ENCODE measurements around the gene GRM8. TPM values are rescaled to one million over a fixed set of nuclear protein-coding genes. Genes with fewer than 3 reads are reported as not detected.

Gene GRM8
- total and polyA plus RNA-seq, 4 donors = 0.28 to 4.9 (median 2.8) TPM

- TF ChIP-seq FOXA2 (IDR thresholded peaks at IDR 0.05) (no peak), EGR1 (IDR thresholded peaks at IDR 0.05; ENCODE audit: low read depth in 2 of 2) (no peak), SP1 (IDR thresholded peaks at IDR 0.05) (no peak), ATF3 (IDR thresholded peaks at IDR 0.05) (no peak), HNF4G (IDR thresholded peaks at IDR 0.05) (no peak), YY1 (IDR thresholded peaks at IDR 0.05) (no peak), GABPA (IDR thresholded peaks at IDR 0.05 in 1 of 2, conservative IDR thresholded peaks at IDR 0.05 in 1 of 2) (no peak), NR2F2 (IDR thresholded peaks at IDR 0.05) (no peak), CTCF (IDR thresholded peaks at IDR 0.05; ENCODE audit: low read depth, low read length, missing input control) (no peak), RAD21 (IDR thresholded peaks at IDR 0.05) (no peak), TAF1 (conservative IDR thresholded peaks at IDR 0.05) (no peak), HNF4A (conservative IDR thresholded peaks at IDR 0.05) (no peak), RXRA (IDR thresholded peaks at IDR 0.05) (no peak), JUND (IDR thresholded peaks at IDR 0.05) (no peak), FOXA1 (IDR thresholded peaks at IDR 0.05) (no peak), MAX (IDR thresholded peaks at IDR 0.05) (no peak)
- TF ChIP-seq, protein P1, sequence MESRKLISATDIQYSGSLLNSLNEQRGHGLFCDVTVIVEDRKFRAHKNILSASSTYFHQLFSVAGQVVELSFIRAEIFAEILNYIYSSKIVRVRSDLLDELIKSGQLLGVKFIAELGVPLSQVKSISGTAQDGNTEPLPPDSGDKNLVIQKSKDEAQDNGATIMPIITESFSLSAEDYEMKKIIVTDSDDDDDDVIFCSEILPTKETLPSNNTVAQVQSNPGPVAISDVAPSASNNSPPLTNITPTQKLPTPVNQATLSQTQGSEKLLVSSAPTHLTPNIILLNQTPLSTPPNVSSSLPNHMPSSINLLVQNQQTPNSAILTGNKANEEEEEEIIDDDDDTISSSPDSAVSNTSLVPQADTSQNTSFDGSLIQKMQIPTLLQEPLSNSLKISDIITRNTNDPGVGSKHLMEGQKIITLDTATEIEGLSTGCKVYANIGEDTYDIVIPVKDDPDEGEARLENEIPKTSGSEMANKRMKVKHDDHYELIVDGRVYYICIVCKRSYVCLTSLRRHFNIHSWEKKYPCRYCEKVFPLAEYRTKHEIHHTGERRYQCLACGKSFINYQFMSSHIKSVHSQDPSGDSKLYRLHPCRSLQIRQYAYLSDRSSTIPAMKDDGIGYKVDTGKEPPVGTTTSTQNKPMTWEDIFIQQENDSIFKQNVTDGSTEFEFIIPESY (IDR thresholded peaks at IDR 0.05) = no peak
- TF ChIP-seq, protein P2, sequence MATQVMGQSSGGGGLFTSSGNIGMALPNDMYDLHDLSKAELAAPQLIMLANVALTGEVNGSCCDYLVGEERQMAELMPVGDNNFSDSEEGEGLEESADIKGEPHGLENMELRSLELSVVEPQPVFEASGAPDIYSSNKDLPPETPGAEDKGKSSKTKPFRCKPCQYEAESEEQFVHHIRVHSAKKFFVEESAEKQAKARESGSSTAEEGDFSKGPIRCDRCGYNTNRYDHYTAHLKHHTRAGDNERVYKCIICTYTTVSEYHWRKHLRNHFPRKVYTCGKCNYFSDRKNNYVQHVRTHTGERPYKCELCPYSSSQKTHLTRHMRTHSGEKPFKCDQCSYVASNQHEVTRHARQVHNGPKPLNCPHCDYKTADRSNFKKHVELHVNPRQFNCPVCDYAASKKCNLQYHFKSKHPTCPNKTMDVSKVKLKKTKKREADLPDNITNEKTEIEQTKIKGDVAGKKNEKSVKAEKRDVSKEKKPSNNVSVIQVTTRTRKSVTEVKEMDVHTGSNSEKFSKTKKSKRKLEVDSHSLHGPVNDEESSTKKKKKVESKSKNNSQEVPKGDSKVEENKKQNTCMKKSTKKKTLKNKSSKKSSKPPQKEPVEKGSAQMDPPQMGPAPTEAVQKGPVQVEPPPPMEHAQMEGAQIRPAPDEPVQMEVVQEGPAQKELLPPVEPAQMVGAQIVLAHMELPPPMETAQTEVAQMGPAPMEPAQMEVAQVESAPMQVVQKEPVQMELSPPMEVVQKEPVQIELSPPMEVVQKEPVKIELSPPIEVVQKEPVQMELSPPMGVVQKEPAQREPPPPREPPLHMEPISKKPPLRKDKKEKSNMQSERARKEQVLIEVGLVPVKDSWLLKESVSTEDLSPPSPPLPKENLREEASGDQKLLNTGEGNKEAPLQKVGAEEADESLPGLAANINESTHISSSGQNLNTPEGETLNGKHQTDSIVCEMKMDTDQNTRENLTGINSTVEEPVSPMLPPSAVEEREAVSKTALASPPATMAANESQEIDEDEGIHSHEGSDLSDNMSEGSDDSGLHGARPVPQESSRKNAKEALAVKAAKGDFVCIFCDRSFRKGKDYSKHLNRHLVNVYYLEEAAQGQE (IDR thresholded peaks at IDR 0.05) = no peak
- no peaks in the 10 kb centered on the region for H3K36me3 ChIP-seq (ENCODE audit: control insufficient read depth in 4 of 4, insufficient read depth in 3 of 4, low read depth in 1 of 4, low read length in 3 of 4)
- no peaks in the 10 kb centered on the region for H3K27me3 ChIP-seq (ENCODE audit: control insufficient read depth in 4 of 4, insufficient read depth in 4 of 4, low read length in 3 of 4)
- no peak overlapping the region for H3K4me3 ChIP-seq (ENCODE audit: low read depth in 1 of 3, low read length in 3 of 3)
- no peak overlapping the region for H3K27ac ChIP-seq (ENCODE audit: low read depth in 1 of 2, low read length in 2 of 2)
- H3K9ac ChIP-seq (ENCODE audit: low read depth in 1 of 2, low read length in 2 of 2) = no peak overlapping the region
- H3K9me3 ChIP-seq (ENCODE audit: control insufficient read depth in 4 of 4, low read length in 3 of 4) = no peaks in the 10 kb centered on the region
- DNase-seq (ENCODE audit: low spot score) = no peak
- 85% methylated on average over 3 of the region's 3 CpGs for WGBS
- no peaks in the 10 kb centered on the region for H3K4me1 ChIP-seq (ENCODE audit: control insufficient read depth in 4 of 4, insufficient read depth in 4 of 4, low read length in 3 of 4)
Measured at GRCh38 chr7:126449611-126450268, 803.0 kb downstream of the GRM8 start.
